Measurements from ENCODE around the gene OR2S2.

OR2S2 gene

GRCh38 chr9:35930989-35931388 is 27.0 kb downstream of the OR2S2 start:
- Histone ChIP-seq H4K20me1 (ENCODE audit: insufficient read depth, low read length) (no peaks in the 10 kb centered on the region), H3K36me3 (replicated peaks; ENCODE audit: low read depth, low read length) (no peaks in the 10 kb centered on the region), H3K27ac (ENCODE audit: low read length) (no peak overlapping the region), H3K4me3 (ENCODE audit: low read length) (no peak overlapping the region), H3K4me2 (ENCODE audit: low read length) (no peak overlapping the region), H3K79me2 (ENCODE audit: low read length) (no peaks in the 10 kb centered on the region), H3K27me3 (ENCODE audit: low read depth, low read length) (peaks cover 34% of the 10 kb centered on the region), H3K4me1 (ENCODE audit: low read length) (peaks cover 12% of the 10 kb centered on the region; the same call in 1 of the 2 replicates), H3K9ac (ENCODE audit: low read length) (no peak overlapping the region), H2AFZ (ENCODE audit: low read depth, low read length) (no peak overlapping the region), H3K9me3 (ENCODE audit: insufficient read depth, low read length) (no peaks in the 10 kb centered on the region)
- no peak for TF ChIP-seq EZH2phosphoT487 (IDR thresholded peaks at IDR 0.05; ENCODE audit: low read depth)
- TF ChIP-seq CTCF (IDR thresholded peaks at IDR 0.05; ENCODE audit: low read depth, low read length), result no peak

- Histone ChIP-seq H3K4me2 (ENCODE audit: low read length) (no peak overlapping the region), H3K9me3 (ENCODE audit: insufficient read depth, low read length) (no peaks in the 10 kb centered on the region), H3K27ac (ENCODE audit: low read length) (no peak overlapping the region), H3K36me3 (replicated peaks; ENCODE audit: low read depth, low read length) (no peaks in the 10 kb centered on the region), H3K4me1 (ENCODE audit: low read length) (peaks cover 12% of the 10 kb centered on the region; the same call in 1 of the 2 replicates), H3K9ac (ENCODE audit: low read length) (no peak overlapping the region), H4K20me1 (ENCODE audit: insufficient read depth, low read length) (no peaks in the 10 kb centered on the region), H3K4me3 (ENCODE audit: low read length) (no peak overlapping the region), H3K79me2 (ENCODE audit: low read length) (no peaks in the 10 kb centered on the region), H2AFZ (ENCODE audit: low read depth, low read length) (no peak overlapping the region), H3K27me3 (ENCODE audit: low read depth, low read length) (peaks cover 34% of the 10 kb centered on the region)
- TF ChIP-seq CTCF (IDR thresholded peaks at IDR 0.05; ENCODE audit: low read depth, low read length), result no peak
- TF ChIP-seq EZH2phosphoT487 (IDR thresholded peaks at IDR 0.05; ENCODE audit: low read depth), result no peak
These were observed 27.4 kb downstream of the OR2S2 start for GRCh38 chr9:35930521-35930920.

- H3K9ac ChIP-seq (ENCODE audit: low read length), result no peak overlapping the region
- H3K79me2 ChIP-seq (ENCODE audit: low read length), result no peaks in the 10 kb centered on the region
- TF ChIP-seq CTCF (IDR thresholded peaks at IDR 0.05; ENCODE audit: low read depth, low read length), result no peak
- no peak for TF ChIP-seq EZH2phosphoT487 (IDR thresholded peaks at IDR 0.05; ENCODE audit: low read depth)
- no peaks in the 10 kb centered on the region for H3K9me3 ChIP-seq (ENCODE audit: insufficient read depth, low read length)
- no peak overlapping the region for H2AFZ ChIP-seq (ENCODE audit: low read depth, low read length)
- H3K4me1 ChIP-seq (ENCODE audit: low read length), result peaks cover 12% of the 10 kb centered on the region; the same call in 1 of the 2 replicates
- H3K4me2 ChIP-seq (ENCODE audit: low read length), result no peak overlapping the region
- no peak overlapping the region for H3K27ac ChIP-seq (ENCODE audit: low read length)
- H3K4me3 ChIP-seq (ENCODE audit: low read length), result no peak overlapping the region
- no peaks in the 10 kb centered on the region for H4K20me1 ChIP-seq (ENCODE audit: insufficient read depth, low read length)
- H3K36me3 ChIP-seq (replicated peaks; ENCODE audit: low read depth, low read length), result no peaks in the 10 kb centered on the region
- peaks cover 34% of the 10 kb centered on the region for H3K27me3 ChIP-seq (ENCODE audit: low read depth, low read length)
These were observed 28.6 kb downstream of the OR2S2 start for GRCh38 chr9:35929453-35929718.

GRCh38 chr9:35928591-35929452 is 29.1 kb downstream of the OR2S2 start:
- no peaks in the 10 kb centered on the region for H4K20me1 ChIP-seq (ENCODE audit: insufficient read depth, low read length)
- no peaks in the 10 kb centered on the region for H3K36me3 ChIP-seq (replicated peaks; ENCODE audit: low read depth, low read length)
- peaks cover 36% of the 10 kb centered on the region for H3K27me3 ChIP-seq (ENCODE audit: low read depth, low read length)
- H3K4me1 ChIP-seq (ENCODE audit: low read length), result peaks cover 12% of the 10 kb centered on the region; the same call in 1 of the 2 replicates
- no peak overlapping the region for H2AFZ ChIP-seq (ENCODE audit: low read depth, low read length)
- H3K27ac ChIP-seq (ENCODE audit: low read length), result no peak overlapping the region
- TF ChIP-seq EZH2phosphoT487 (IDR thresholded peaks at IDR 0.05; ENCODE audit: low read depth) (no peak), CTCF (IDR thresholded peaks at IDR 0.05; ENCODE audit: low read depth, low read length) (no peak)
- H3K4me2 ChIP-seq (ENCODE audit: low read length), result no peak overlapping the region
- H3K4me3 ChIP-seq (ENCODE audit: low read length), result no peak overlapping the region
- no peaks in the 10 kb centered on the region for H3K79me2 ChIP-seq (ENCODE audit: low read length)
- H3K9me3 ChIP-seq (ENCODE audit: insufficient read depth, low read length), result no peaks in the 10 kb centered on the region
- H3K9ac ChIP-seq (ENCODE audit: low read length), result no peak overlapping the region
